ENCODE measurements around the gene UBASH3A.

UBASH3A gene

GRCh38 chr21:42395302-42395701 lies 8.4 kb upstream of the UBASH3A start:
- H2AK5ac ChIP-seq (ENCODE audit: low read depth, low read length): no peak overlapping the region
- H3K14ac ChIP-seq (ENCODE audit: low read length): no peak overlapping the region
- no peak overlapping the region for H3K4me2 ChIP-seq (ENCODE audit: insufficient read depth, low read length, poor library complexity, severe bottlenecking)
- no peak overlapping the region for H2BK15ac ChIP-seq (ENCODE audit: low read length)
- no peak overlapping the region for H3K4ac ChIP-seq (ENCODE audit: low read length)
- no peak overlapping the region for H2BK120ac ChIP-seq (ENCODE audit: low read depth, low read length)
- no peak overlapping the region for H3K27ac ChIP-seq (replicated peaks; ENCODE audit: low read length)
- H3K79me1 ChIP-seq (ENCODE audit: low read depth, low read length): no peaks in the 10 kb centered on the region
- DNase-seq (ENCODE audit: low spot score): no peak
- H4K8ac ChIP-seq (ENCODE audit: low read depth, low read length): no peak overlapping the region
- H2BK12ac ChIP-seq (ENCODE audit: low read length): no peak overlapping the region
- H3K18ac ChIP-seq (ENCODE audit: low read length): no peak overlapping the region
- H3K9me3 ChIP-seq (replicated peaks in 1 of 2; ENCODE audit: control insufficient read depth in 2 of 2, insufficient read depth in 1 of 2, low read depth in 1 of 2, low read length in 2 of 2): peaks cover 0 to 1% of the 10 kb centered on the region in 2 donors
- H3K27me3 ChIP-seq (ENCODE audit: control insufficient read depth in 3 of 3, insufficient read depth in 3 of 3, low read depth in 1 of 3, low read length in 3 of 3): peaks cover 0 to 2% (median 0%) of the 10 kb centered on the region in 3 experiments
- no peak overlapping the region for H4K91ac ChIP-seq (ENCODE audit: low read depth, low read length, poor library complexity)
- no peaks in the 10 kb centered on the region for H3K36me3 ChIP-seq (replicated peaks in 1 of 2; ENCODE audit: control insufficient read depth in 2 of 2, insufficient read depth in 2 of 2, low read length in 2 of 2)
- H3K23ac ChIP-seq (ENCODE audit: low read depth, low read length, poor library complexity): no peak overlapping the region
- H3K9ac ChIP-seq (ENCODE audit: low read depth, low read length, poor library complexity): no peak overlapping the region
- no peak overlapping the region for H2AFZ ChIP-seq (ENCODE audit: low read length)
- WGBS, 2 donors (ENCODE audit: extremely low coverage in 2 of 2, insufficient read length in 2 of 2, insufficient replicate concordance in 1 of 2): no CpG with 5 or more reads among the region's 11 CpGs
- no peak overlapping the region for H2BK5ac ChIP-seq (ENCODE audit: low read length)
- H3K4me3 ChIP-seq (ENCODE audit: low read length in 2 of 2): no peak overlapping the region
- H3K4me1 ChIP-seq (ENCODE audit: control insufficient read depth in 2 of 2, insufficient read depth in 1 of 2, low read depth in 1 of 2, low read length in 2 of 2): no peaks in the 10 kb centered on the region

DNA sequence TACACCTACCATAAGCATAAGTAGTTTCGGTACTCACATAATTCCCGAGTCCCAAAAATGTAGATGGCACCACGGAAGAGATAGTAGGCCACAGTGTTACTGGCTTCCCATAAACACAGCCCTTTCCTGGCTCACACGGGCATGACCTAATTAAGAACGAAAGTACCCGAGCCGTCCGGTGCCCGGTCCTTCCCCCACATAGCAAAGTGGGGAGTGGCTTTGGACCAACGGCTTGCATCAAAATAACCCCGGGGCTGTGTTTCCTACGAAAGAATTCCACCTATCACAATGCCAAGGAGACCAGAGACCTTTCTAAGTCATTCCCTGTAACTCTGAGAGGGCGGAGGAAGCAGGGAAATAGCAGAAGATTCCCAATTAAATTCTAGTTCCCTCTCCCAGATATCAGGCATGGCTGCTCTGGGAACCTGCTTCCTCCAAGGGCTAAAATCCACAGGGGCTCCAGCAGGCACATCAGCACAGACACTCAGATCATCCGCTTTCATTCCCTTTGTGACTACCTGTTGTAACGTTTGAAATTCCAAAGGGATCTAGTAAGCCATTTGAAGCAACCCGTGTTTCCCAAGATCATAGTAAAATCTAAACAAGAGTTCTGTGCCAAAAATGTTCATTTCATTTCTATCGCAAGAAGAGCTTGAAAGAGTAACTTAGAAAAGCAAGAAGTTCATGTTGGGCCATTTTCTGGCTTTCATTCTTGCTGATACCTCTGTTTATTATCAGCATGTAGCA lies 7.6 kb upstream of the UBASH3A start, which contains the start of gene TMPRSS3:
TSS of gene TMPRSS3 (minus strand) at position 148 of the 747 bp plus-strand sequence. CDS start 635 bp downstream, outside the sequence.
- H3K4me3 ChIP-seq (ENCODE audit: low read length in 2 of 2): no peak within 1 kb of the TSS
- no peak within 1 kb of the TSS for H3K4me2 ChIP-seq (ENCODE audit: insufficient read depth, low read length, poor library complexity, severe bottlenecking)
- no peak within 1 kb of the TSS for H3K18ac ChIP-seq (ENCODE audit: low read length)
- H2AK5ac ChIP-seq (ENCODE audit: low read depth, low read length): no peak within 1 kb of the TSS
- H3K27ac ChIP-seq (replicated peaks; ENCODE audit: low read length): no peak within 1 kb of the TSS
- H2BK5ac ChIP-seq (ENCODE audit: low read length): no peak within 1 kb of the TSS
- no peak for DNase-seq (ENCODE audit: low spot score)
- H3K9ac ChIP-seq (ENCODE audit: low read depth, low read length, poor library complexity): no peak within 1 kb of the TSS
- H2AFZ ChIP-seq (ENCODE audit: low read length): no peak within 1 kb of the TSS
- no peaks in the 10 kb centered on the region for H3K4me1 ChIP-seq (ENCODE audit: control insufficient read depth in 2 of 2, insufficient read depth in 1 of 2, low read depth in 1 of 2, low read length in 2 of 2)
- H2BK12ac ChIP-seq (ENCODE audit: low read length): no peak within 1 kb of the TSS
- H2BK120ac ChIP-seq (ENCODE audit: low read depth, low read length): no peak within 1 kb of the TSS
- no peaks in the 10 kb centered on the region for H3K36me3 ChIP-seq (replicated peaks in 1 of 2; ENCODE audit: control insufficient read depth in 2 of 2, insufficient read depth in 2 of 2, low read length in 2 of 2)
- H4K8ac ChIP-seq (ENCODE audit: low read depth, low read length): no peak within 1 kb of the TSS
- peak within 1 kb of the TSS; percentile 48 for H4K91ac ChIP-seq (ENCODE audit: low read depth, low read length, poor library complexity)
- H3K23ac ChIP-seq (ENCODE audit: low read depth, low read length, poor library complexity): no peak within 1 kb of the TSS
- no peak within 1 kb of the TSS for H2BK15ac ChIP-seq (ENCODE audit: low read length)
- no peaks in the 10 kb centered on the region for H3K9me3 ChIP-seq (replicated peaks in 1 of 2; ENCODE audit: control insufficient read depth in 2 of 2, insufficient read depth in 1 of 2, low read depth in 1 of 2, low read length in 2 of 2)
- H3K4ac ChIP-seq (ENCODE audit: low read length): no peak within 1 kb of the TSS
- H3K14ac ChIP-seq (ENCODE audit: low read length): no peak within 1 kb of the TSS
- no CpG with 5 or more reads among the region's 17 CpGs for WGBS, 2 donors (ENCODE audit: extremely low coverage in 2 of 2, insufficient read length in 2 of 2, insufficient replicate concordance in 1 of 2)
- H3K79me1 ChIP-seq (ENCODE audit: low read depth, low read length): no peaks in the 10 kb centered on the region
- H3K27me3 ChIP-seq (ENCODE audit: control insufficient read depth in 3 of 3, insufficient read depth in 3 of 3, low read depth in 1 of 3, low read length in 3 of 3): peaks cover 0 to 2% (median 0%) of the 10 kb centered on the region in 3 experiments

GRCh38 chr21:42396799-42397745 lies 6.6 kb upstream of the UBASH3A start:
- H4K8ac ChIP-seq (ENCODE audit: low read depth, low read length): no peak overlapping the region
- H2BK15ac ChIP-seq (ENCODE audit: low read length): no peak overlapping the region
- no peak overlapping the region for H3K18ac ChIP-seq (ENCODE audit: low read length)
- H3K14ac ChIP-seq (ENCODE audit: low read length): no peak overlapping the region
- H4K91ac ChIP-seq (ENCODE audit: low read depth, low read length, poor library complexity): peak overlapping the region; percentile 48
- no peak overlapping the region for H3K27ac ChIP-seq (replicated peaks; ENCODE audit: low read length)
- peaks cover 0 to under 1% of the 10 kb centered on the region in 2 donors for H3K9me3 ChIP-seq (replicated peaks in 1 of 2; ENCODE audit: control insufficient read depth in 2 of 2, insufficient read depth in 1 of 2, low read depth in 1 of 2, low read length in 2 of 2)
- H3K27me3 ChIP-seq (ENCODE audit: control insufficient read depth in 3 of 3, insufficient read depth in 3 of 3, low read depth in 1 of 3, low read length in 3 of 3): peaks cover 0 to 2% (median 0%) of the 10 kb centered on the region in 3 experiments
- H3K4ac ChIP-seq (ENCODE audit: low read length): no peak overlapping the region
- H2BK12ac ChIP-seq (ENCODE audit: low read length): no peak overlapping the region
- no peak overlapping the region for H2AK5ac ChIP-seq (ENCODE audit: low read depth, low read length)
- no peak overlapping the region for H3K9ac ChIP-seq (ENCODE audit: low read depth, low read length, poor library complexity)
- H2BK120ac ChIP-seq (ENCODE audit: low read depth, low read length): no peak overlapping the region
- H3K4me3 ChIP-seq (ENCODE audit: low read length in 2 of 2): no peak overlapping the region
- no peak overlapping the region for H2AFZ ChIP-seq (ENCODE audit: low read length)
- no peaks in the 10 kb centered on the region for H3K4me1 ChIP-seq (ENCODE audit: control insufficient read depth in 2 of 2, insufficient read depth in 1 of 2, low read depth in 1 of 2, low read length in 2 of 2)
- H3K36me3 ChIP-seq (replicated peaks in 1 of 2; ENCODE audit: control insufficient read depth in 2 of 2, insufficient read depth in 2 of 2, low read length in 2 of 2): no peaks in the 10 kb centered on the region
- no peak overlapping the region for H3K4me2 ChIP-seq (ENCODE audit: insufficient read depth, low read length, poor library complexity, severe bottlenecking)
- no peaks in the 10 kb centered on the region for H3K79me1 ChIP-seq (ENCODE audit: low read depth, low read length)
- DNase-seq (ENCODE audit: low spot score): no peak
- no peak overlapping the region for H3K23ac ChIP-seq (ENCODE audit: low read depth, low read length, poor library complexity)
- no CpG with 5 or more reads among the region's 19 CpGs for WGBS, 2 donors (ENCODE audit: extremely low coverage in 2 of 2, insufficient read length in 2 of 2, insufficient replicate concordance in 1 of 2)
- H2BK5ac ChIP-seq (ENCODE audit: low read length): no peak overlapping the region
